ENCODE data around the gene DLG2. TPM values are rescaled to one million over a fixed set of nuclear protein-coding genes. Genes with fewer than 3 reads are reported as not detected.
A peak's percentile ranks its signal among the peaks of the same experiment; 100 is the strongest.

DLG2 gene
- polyA plus RNA-seq, 1 donor: 8.1 TPM

- H3K36me3 ChIP-seq (ENCODE audit: control insufficient read depth, insufficient read depth, low read length): no peaks in the 10 kb centered on the region
- H3K9me3 ChIP-seq (ENCODE audit: control insufficient read depth, low read depth, low read length): peaks cover 3% of the 10 kb centered on the region
- WGBS (ENCODE audit: insufficient coverage, low lambda C conversion rate): no CpG with 5 or more reads among the region's 6 CpGs
- DNase-seq: no peak
- no peaks in the 10 kb centered on the region for H3K27me3 ChIP-seq (ENCODE audit: control insufficient read depth, insufficient read depth, low read length)
- no peaks in the 10 kb centered on the region for H3K4me1 ChIP-seq (ENCODE audit: control insufficient read depth, insufficient read depth, low read length)
- no peak overlapping the region for H3K4me3 ChIP-seq (ENCODE audit: low read length)
- no peak overlapping the region for H3K27ac ChIP-seq (ENCODE audit: low read length)
Measured at GRCh38 chr11:85472953-85473352, 154.2 kb downstream of the DLG2 start.

- Histone ChIP-seq H3K27me3 (ENCODE audit: control insufficient read depth, insufficient read depth, low read length) (no peaks in the 10 kb centered on the region), H3K4me1 (ENCODE audit: control insufficient read depth, insufficient read depth, low read length) (no peaks in the 10 kb centered on the region), H3K36me3 (ENCODE audit: control insufficient read depth, insufficient read depth, low read length) (no peaks in the 10 kb centered on the region), H3K9me3 (ENCODE audit: control insufficient read depth, low read depth, low read length) (no peaks in the 10 kb centered on the region), H3K27ac (ENCODE audit: low read length) (no peak overlapping the region), H3K4me3 (ENCODE audit: low read length) (no peak overlapping the region)
- no peak for DNase-seq
- no CpG with 5 or more reads among the region's 2 CpGs for WGBS (ENCODE audit: insufficient coverage, low lambda C conversion rate)
Measured at GRCh38 chr11:85464283-85464682, 162.9 kb downstream of the DLG2 start.

- Histone ChIP-seq H3K27ac (ENCODE audit: low read length) (no peak overlapping the region), H3K27me3 (ENCODE audit: control insufficient read depth, insufficient read depth, low read length) (no peaks in the 10 kb centered on the region), H3K4me1 (ENCODE audit: control insufficient read depth, insufficient read depth, low read length) (no peaks in the 10 kb centered on the region), H3K36me3 (ENCODE audit: control insufficient read depth, insufficient read depth, low read length) (no peaks in the 10 kb centered on the region), H3K9me3 (ENCODE audit: control insufficient read depth, low read depth, low read length) (no peaks in the 10 kb centered on the region), H3K4me3 (ENCODE audit: low read length) (no peak overlapping the region)
- no peak for DNase-seq
- WGBS (ENCODE audit: insufficient coverage, low lambda C conversion rate): no CpG with 5 or more reads among the region's 4 CpGs
Measured at GRCh38 chr11:85459304-85459703, 167.8 kb downstream of the DLG2 start.

GRCh38 chr11:85444479-85444878 is 182.7 kb downstream of the DLG2 start:
- H3K9me3 ChIP-seq (ENCODE audit: control insufficient read depth, low read depth, low read length): no peaks in the 10 kb centered on the region
- H3K4me1 ChIP-seq (ENCODE audit: control insufficient read depth, insufficient read depth, low read length): no peaks in the 10 kb centered on the region
- H3K27me3 ChIP-seq (ENCODE audit: control insufficient read depth, insufficient read depth, low read length): no peaks in the 10 kb centered on the region
- WGBS (ENCODE audit: insufficient coverage, low lambda C conversion rate): no CpG with 5 or more reads among the region's 1 CpG
- no peak overlapping the region for H3K27ac ChIP-seq (ENCODE audit: low read length)
- H3K4me3 ChIP-seq (ENCODE audit: low read length): no peak overlapping the region
- no peak for DNase-seq
- no peaks in the 10 kb centered on the region for H3K36me3 ChIP-seq (ENCODE audit: control insufficient read depth, insufficient read depth, low read length)

GRCh38 chr11:85440273-85440672 is 186.9 kb downstream of the DLG2 start:
- no peak overlapping the region for H3K4me3 ChIP-seq (ENCODE audit: low read length)
- WGBS (ENCODE audit: insufficient coverage, low lambda C conversion rate): no CpG with 5 or more reads among the region's 1 CpG
- DNase-seq: no peak
- no peaks in the 10 kb centered on the region for H3K36me3 ChIP-seq (ENCODE audit: control insufficient read depth, insufficient read depth, low read length)
- no peaks in the 10 kb centered on the region for H3K4me1 ChIP-seq (ENCODE audit: control insufficient read depth, insufficient read depth, low read length)
- H3K27ac ChIP-seq (ENCODE audit: low read length): no peak overlapping the region
- peaks cover 8% of the 10 kb centered on the region for H3K9me3 ChIP-seq (ENCODE audit: control insufficient read depth, low read depth, low read length)
- H3K27me3 ChIP-seq (ENCODE audit: control insufficient read depth, insufficient read depth, low read length): no peaks in the 10 kb centered on the region

GRCh38 chr11:85438328-85438727 is 188.8 kb downstream of the DLG2 start:
- no peaks in the 10 kb centered on the region for H3K4me1 ChIP-seq (ENCODE audit: control insufficient read depth, insufficient read depth, low read length)
- H3K9me3 ChIP-seq (ENCODE audit: control insufficient read depth, low read depth, low read length): peaks cover 8% of the 10 kb centered on the region
- H3K36me3 ChIP-seq (ENCODE audit: control insufficient read depth, insufficient read depth, low read length): no peaks in the 10 kb centered on the region
- 100% methylated on average over 1 of the region's 1 CpG for WGBS (ENCODE audit: insufficient coverage, low lambda C conversion rate)
- no peak overlapping the region for H3K4me3 ChIP-seq (ENCODE audit: low read length)
- DNase-seq: no peak
- no peaks in the 10 kb centered on the region for H3K27me3 ChIP-seq (ENCODE audit: control insufficient read depth, insufficient read depth, low read length)
- H3K27ac ChIP-seq (ENCODE audit: low read length): no peak overlapping the region

GRCh38 chr11:85431319-85431718 is 195.8 kb downstream of the DLG2 start:
- peaks cover 6% of the 10 kb centered on the region for H3K9me3 ChIP-seq (ENCODE audit: control insufficient read depth, low read depth, low read length)
- no CpG with 5 or more reads among the region's 3 CpGs for WGBS (ENCODE audit: insufficient coverage, low lambda C conversion rate)

GRCh38 chr11:85423794-85424193 is 203.3 kb downstream of the DLG2 start:
- Histone ChIP-seq H3K27ac (ENCODE audit: low read length) (no peak overlapping the region), H3K4me3 (ENCODE audit: low read length) (no peak overlapping the region), H3K36me3 (ENCODE audit: control insufficient read depth, insufficient read depth, low read length) (no peaks in the 10 kb centered on the region), H3K4me1 (ENCODE audit: control insufficient read depth, insufficient read depth, low read length) (no peaks in the 10 kb centered on the region), H3K9me3 (ENCODE audit: control insufficient read depth, low read depth, low read length) (peaks cover 4% of the 10 kb centered on the region), H3K27me3 (ENCODE audit: control insufficient read depth, insufficient read depth, low read length) (no peaks in the 10 kb centered on the region)
- no CpG with 5 or more reads among the region's 3 CpGs for WGBS (ENCODE audit: insufficient coverage, low lambda C conversion rate)
- DNase-seq: no peak

More at GRCh38 chr11:85431319-85431718, 195.8 kb downstream of the DLG2 start:
- Histone ChIP-seq H3K4me1 (ENCODE audit: control insufficient read depth, insufficient read depth, low read length) (no peaks in the 10 kb centered on the region), H3K36me3 (ENCODE audit: control insufficient read depth, insufficient read depth, low read length) (no peaks in the 10 kb centered on the region), H3K27me3 (ENCODE audit: control insufficient read depth, insufficient read depth, low read length) (no peaks in the 10 kb centered on the region), H3K4me3 (ENCODE audit: low read length) (no peak overlapping the region), H3K27ac (ENCODE audit: low read length) (no peak overlapping the region)
- no peak for DNase-seq

- no CpG with 5 or more reads among the region's 1 CpG for WGBS (ENCODE audit: insufficient coverage, low lambda C conversion rate)
- peak; percentile 29 to 61 for DNase-seq
- peaks cover 4% of the 10 kb centered on the region for H3K9me3 ChIP-seq (ENCODE audit: control insufficient read depth, low read depth, low read length)
- H3K27me3 ChIP-seq (ENCODE audit: control insufficient read depth, insufficient read depth, low read length): no peaks in the 10 kb centered on the region
- no peak overlapping the region for H3K4me3 ChIP-seq (ENCODE audit: low read length)
- no peak overlapping the region for H3K27ac ChIP-seq (ENCODE audit: low read length)
- H3K36me3 ChIP-seq (ENCODE audit: control insufficient read depth, insufficient read depth, low read length): no peaks in the 10 kb centered on the region
- H3K4me1 ChIP-seq (ENCODE audit: control insufficient read depth, insufficient read depth, low read length): no peaks in the 10 kb centered on the region
Measured at GRCh38 chr11:85423316-85423715, 203.8 kb downstream of the DLG2 start.

- H3K4me1 ChIP-seq (ENCODE audit: control insufficient read depth, insufficient read depth, low read length): no peaks in the 10 kb centered on the region
- H3K27ac ChIP-seq (ENCODE audit: low read length): no peak overlapping the region
- H3K4me3 ChIP-seq (ENCODE audit: low read length): no peak overlapping the region
- DNase-seq: no peak
- no CpG with 5 or more reads among the region's 5 CpGs for WGBS (ENCODE audit: insufficient coverage, low lambda C conversion rate)
- H3K9me3 ChIP-seq (ENCODE audit: control insufficient read depth, low read depth, low read length): no peaks in the 10 kb centered on the region
- no peaks in the 10 kb centered on the region for H3K27me3 ChIP-seq (ENCODE audit: control insufficient read depth, insufficient read depth, low read length)
- H3K36me3 ChIP-seq (ENCODE audit: control insufficient read depth, insufficient read depth, low read length): no peaks in the 10 kb centered on the region
Measured at GRCh38 chr11:85414175-85414574, 213.0 kb downstream of the DLG2 start.

- no peaks in the 10 kb centered on the region for H3K36me3 ChIP-seq (ENCODE audit: control insufficient read depth, insufficient read depth, low read length)
- no peak overlapping the region for H3K27ac ChIP-seq (ENCODE audit: low read length)
- no peaks in the 10 kb centered on the region for H3K9me3 ChIP-seq (ENCODE audit: control insufficient read depth, low read depth, low read length)
- DNase-seq: no peak
- WGBS (ENCODE audit: insufficient coverage, low lambda C conversion rate): no CpG with 5 or more reads among the region's 2 CpGs
- H3K4me3 ChIP-seq (ENCODE audit: low read length): no peak overlapping the region
- no peaks in the 10 kb centered on the region for H3K4me1 ChIP-seq (ENCODE audit: control insufficient read depth, insufficient read depth, low read length)
- no peaks in the 10 kb centered on the region for H3K27me3 ChIP-seq (ENCODE audit: control insufficient read depth, insufficient read depth, low read length)
Measured at GRCh38 chr11:85407648-85408047, 219.5 kb downstream of the DLG2 start.
